ENCODE measurements around the gene KLF2. TPM values are rescaled to one million over a fixed set of nuclear protein-coding genes. Genes with fewer than 3 reads are reported as not detected.
"Not testable (repeated sequence)": the region's sequence is repeated elsewhere in the genome, so short reads cannot be mapped to it uniquely, and the experiment has no call there.

KLF2 gene
- total RNA-seq, 4 donors from 2014 or later = 115 to 236 (median 167) TPM

DNA sequence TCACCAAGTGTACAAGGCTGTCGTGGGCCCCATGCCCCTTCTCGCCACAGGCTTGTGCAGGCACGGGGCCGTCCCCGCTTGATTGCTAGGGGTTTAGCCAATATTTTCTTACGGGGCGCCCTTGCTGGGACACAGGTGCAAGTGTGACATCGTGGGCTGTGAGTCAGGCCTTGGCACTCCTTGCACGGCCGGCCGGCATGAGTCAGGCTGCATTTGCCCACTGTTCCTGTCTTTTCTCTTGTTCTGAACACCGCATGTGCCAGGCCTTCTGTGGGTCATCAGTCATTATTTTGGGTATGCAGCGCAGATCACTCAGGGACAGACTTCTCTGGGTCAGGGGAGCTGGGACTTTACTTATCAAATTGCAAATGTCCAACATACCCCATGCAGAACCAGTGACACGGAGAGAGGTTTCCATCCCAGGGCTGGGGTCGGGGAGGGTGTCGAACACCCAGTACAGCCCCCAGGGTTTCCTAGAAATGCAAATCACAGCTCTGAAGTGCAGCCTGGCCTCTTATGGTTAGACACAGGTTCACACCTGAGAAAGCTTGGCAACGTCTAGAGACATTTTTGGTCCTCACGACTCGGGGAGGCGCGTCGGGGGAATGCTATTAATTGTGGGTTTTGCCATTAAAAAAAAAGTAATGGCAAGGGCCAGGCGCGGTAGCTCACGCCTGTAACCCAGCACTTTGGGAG lies 22.5 kb upstream of the KLF2 start:
- TF ChIP-seq POLR2A (IDR thresholded peaks at IDR 0.05) (no peak), EP300 (IDR thresholded peaks at IDR 0.05) (no peak)
- TF ChIP-seq, protein P1, sequence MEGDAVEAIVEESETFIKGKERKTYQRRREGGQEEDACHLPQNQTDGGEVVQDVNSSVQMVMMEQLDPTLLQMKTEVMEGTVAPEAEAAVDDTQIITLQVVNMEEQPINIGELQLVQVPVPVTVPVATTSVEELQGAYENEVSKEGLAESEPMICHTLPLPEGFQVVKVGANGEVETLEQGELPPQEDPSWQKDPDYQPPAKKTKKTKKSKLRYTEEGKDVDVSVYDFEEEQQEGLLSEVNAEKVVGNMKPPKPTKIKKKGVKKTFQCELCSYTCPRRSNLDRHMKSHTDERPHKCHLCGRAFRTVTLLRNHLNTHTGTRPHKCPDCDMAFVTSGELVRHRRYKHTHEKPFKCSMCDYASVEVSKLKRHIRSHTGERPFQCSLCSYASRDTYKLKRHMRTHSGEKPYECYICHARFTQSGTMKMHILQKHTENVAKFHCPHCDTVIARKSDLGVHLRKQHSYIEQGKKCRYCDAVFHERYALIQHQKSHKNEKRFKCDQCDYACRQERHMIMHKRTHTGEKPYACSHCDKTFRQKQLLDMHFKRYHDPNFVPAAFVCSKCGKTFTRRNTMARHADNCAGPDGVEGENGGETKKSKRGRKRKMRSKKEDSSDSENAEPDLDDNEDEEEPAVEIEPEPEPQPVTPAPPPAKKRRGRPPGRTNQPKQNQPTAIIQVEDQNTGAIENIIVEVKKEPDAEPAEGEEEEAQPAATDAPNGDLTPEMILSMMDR (IDR thresholded peaks at IDR 0.05) = no peak
- Histone ChIP-seq H3K27ac (no peak overlapping the region), H3K9me3 (no peaks in the 10 kb centered on the region), H3K27me3 (no peaks in the 10 kb centered on the region), H3K36me3 (no peaks in the 10 kb centered on the region), H3K4me3 (no peak overlapping the region), H3K4me1 (no peaks in the 10 kb centered on the region)
- 77 to 81% methylated on average over 25 of the region's 25 CpGs for WGBS, 2 donors
- no peak for DNase-seq (ENCODE audit: low spot score in 2 of 2)

- Histone ChIP-seq H3K4me3 (no peak overlapping the region), H3K9me3 (no peaks in the 10 kb centered on the region), H3K4me1 (no peaks in the 10 kb centered on the region), H3K36me3 (no peaks in the 10 kb centered on the region), H3K27ac (no peak overlapping the region), H3K27me3 (no peaks in the 10 kb centered on the region)
- no peak for DNase-seq (ENCODE audit: low spot score in 2 of 2)
- TF ChIP-seq POLR2A (IDR thresholded peaks at IDR 0.05) (no peak), EP300 (IDR thresholded peaks at IDR 0.05) (no peak)
- TF ChIP-seq, protein P1 (IDR thresholded peaks at IDR 0.05) = no peak
- 73 to 76% methylated on average over 3 of the region's 3 CpGs for WGBS, 2 donors
These were observed 20.9 kb upstream of the KLF2 start for GRCh38 chr19:16303755-16304154.

DNA sequence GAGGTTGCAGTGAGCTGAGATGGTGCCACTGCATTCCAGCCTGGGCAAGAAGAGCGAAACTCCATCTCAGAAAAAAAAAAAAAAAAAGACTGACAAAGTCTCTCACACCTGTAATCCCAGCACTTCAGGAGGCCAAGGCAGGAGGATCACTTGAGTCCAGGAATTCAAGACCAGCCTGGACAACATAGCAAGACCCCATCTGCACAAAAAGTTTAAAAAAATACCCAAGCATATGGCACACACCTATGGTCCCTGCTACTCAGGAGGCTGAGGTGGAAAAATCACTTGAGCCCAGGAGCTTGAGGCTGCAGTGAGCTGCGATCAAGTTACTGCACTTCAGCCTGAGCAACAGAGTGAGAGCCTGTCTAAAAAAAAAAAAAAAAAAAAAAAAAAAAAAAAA lies 20.1 kb upstream of the KLF2 start:
- not testable (repeated sequence) for H3K9me3 ChIP-seq; H3K27ac ChIP-seq; H3K27me3 ChIP-seq; H3K36me3 ChIP-seq; DNase-seq (ENCODE audit: low spot score in 2 of 2); H3K4me3 ChIP-seq; H3K4me1 ChIP-seq
- 92% methylated on average over 2 of the region's 2 CpGs for WGBS, 2 donors

GRCh38 chr19:16305060-16305459 lies 19.6 kb upstream of the KLF2 start:
- not testable (repeated sequence) for H3K9me3 ChIP-seq; DNase-seq (ENCODE audit: low spot score in 2 of 2); H3K27me3 ChIP-seq; H3K27ac ChIP-seq; H3K4me1 ChIP-seq; H3K36me3 ChIP-seq; H3K4me3 ChIP-seq
- WGBS, 2 donors = 62 to 68% methylated on average over 6 of the region's 6 CpGs

DNA sequence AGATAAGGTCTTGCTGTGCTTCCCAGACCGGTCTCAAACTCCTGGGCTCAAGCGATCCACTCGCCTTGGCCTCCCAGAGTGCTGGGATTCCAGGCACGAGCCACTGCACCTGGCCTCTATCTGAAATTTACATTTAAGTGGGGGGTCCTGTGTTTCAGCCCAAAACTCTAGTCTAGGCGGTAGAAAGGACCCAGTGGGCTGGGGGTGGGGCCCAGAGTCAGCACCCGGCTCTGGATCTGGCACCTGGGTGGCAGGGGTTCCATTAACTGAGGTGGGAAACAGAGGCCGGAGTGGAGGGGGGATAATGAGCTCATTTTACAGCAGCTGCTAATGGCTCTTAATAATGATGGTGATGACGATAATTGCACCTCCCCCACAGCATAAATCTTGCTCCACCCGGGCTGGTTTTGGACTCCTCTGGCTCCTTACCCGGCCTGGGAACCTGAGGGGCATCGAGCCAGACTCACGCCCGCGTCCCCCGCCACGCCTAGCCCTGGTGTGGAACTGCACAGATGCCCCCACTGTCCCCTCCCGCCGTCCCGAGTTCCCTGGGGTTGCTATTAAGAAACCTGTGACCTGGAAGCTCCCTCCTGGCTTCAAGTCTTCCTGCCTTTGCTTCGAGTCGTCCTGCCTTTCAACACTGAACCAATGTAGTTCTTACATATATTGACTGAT lies 17.8 kb upstream of the KLF2 start:
- H3K27ac ChIP-seq = no peak overlapping the region
- no peak for DNase-seq (ENCODE audit: low spot score in 2 of 2)
- no peaks in the 10 kb centered on the region for H3K27me3 ChIP-seq
- H3K9me3 ChIP-seq = no peaks in the 10 kb centered on the region
- no peaks in the 10 kb centered on the region for H3K4me1 ChIP-seq
- no peaks in the 10 kb centered on the region for H3K36me3 ChIP-seq
- H3K4me3 ChIP-seq = no peak overlapping the region
- no peak for TF ChIP-seq EP300 (IDR thresholded peaks at IDR 0.05)
- TF ChIP-seq, protein P1 (IDR thresholded peaks at IDR 0.05) = no peak
- no peak for TF ChIP-seq POLR2A (IDR thresholded peaks at IDR 0.05)
- 67% methylated on average over 21 of the region's 21 CpGs for whole genome bisulfite sequencing, 2 donors

GRCh38 chr19:16308081-16308480 lies 16.5 kb upstream of the KLF2 start:
- 86 to 94% methylated on average over 5 of the region's 5 CpGs for WGBS, 2 donors

More at GRCh38 chr19:16308081-16308480, 16.5 kb upstream of the KLF2 start:
- Histone ChIP-seq H3K9me3 (no peaks in the 10 kb centered on the region), H3K4me3 (no peak overlapping the region), H3K27me3 (no peaks in the 10 kb centered on the region), H3K27ac (no peak overlapping the region), H3K4me1 (no peaks in the 10 kb centered on the region), H3K36me3 (no peaks in the 10 kb centered on the region)
- no peak for DNase-seq (ENCODE audit: low spot score in 2 of 2)
- TF ChIP-seq, protein P1 (IDR thresholded peaks at IDR 0.05) = no peak
- TF ChIP-seq EP300 (IDR thresholded peaks at IDR 0.05) (no peak), POLR2A (IDR thresholded peaks at IDR 0.05) (no peak)
